DMS79 treated with DMSO at 0.1 percent for 48 hours (cell line): ENCODE results near the gene C9orf43.
"Not testable (repeated sequence)": the region's sequence is repeated elsewhere in the genome, so short reads cannot be mapped to it uniquely, and the experiment has no call there.

Experiments
- DNase-seq: peaks from one replicate; lab custom pipeline; 2025; lab: John Stamatoyannopoulos, UW

Gene C9orf43

DNA sequence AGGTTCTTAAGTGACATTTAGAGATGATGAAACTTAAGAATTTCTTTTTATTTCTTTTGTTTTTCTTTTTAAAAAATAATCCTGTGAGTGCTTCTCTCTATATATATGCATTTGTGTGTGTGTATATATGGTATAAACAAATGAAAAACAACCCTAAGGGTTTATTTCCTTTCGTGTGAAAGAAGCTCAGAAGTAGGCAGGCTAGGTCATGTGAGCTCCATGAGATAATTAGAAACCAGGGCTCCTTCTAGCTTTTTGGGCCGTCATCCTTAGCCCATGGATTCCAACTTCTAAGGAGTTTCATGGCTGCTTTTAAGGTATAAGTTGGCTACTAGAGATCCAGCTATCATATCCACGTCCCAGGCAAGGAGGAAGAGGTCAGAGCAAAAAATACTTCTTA lies 11.2 kb downstream of the C9orf43 start:
- DNase-seq = no peak

- DNase-seq = no peak
Measured at GRCh38 chr9:113425072-113425471, 14.5 kb downstream of the C9orf43 start.

- no peak for DNase-seq
Measured at GRCh38 chr9:113426701-113427100, 16.2 kb downstream of the C9orf43 start.

GRCh38 chr9:113427629-113428028 lies 17.1 kb downstream of the C9orf43 start:
- DNase-seq = no peak

GRCh38 chr9:113428062-113428615 lies 17.6 kb downstream of the C9orf43 start:
- no peak for DNase-seq

DNA sequence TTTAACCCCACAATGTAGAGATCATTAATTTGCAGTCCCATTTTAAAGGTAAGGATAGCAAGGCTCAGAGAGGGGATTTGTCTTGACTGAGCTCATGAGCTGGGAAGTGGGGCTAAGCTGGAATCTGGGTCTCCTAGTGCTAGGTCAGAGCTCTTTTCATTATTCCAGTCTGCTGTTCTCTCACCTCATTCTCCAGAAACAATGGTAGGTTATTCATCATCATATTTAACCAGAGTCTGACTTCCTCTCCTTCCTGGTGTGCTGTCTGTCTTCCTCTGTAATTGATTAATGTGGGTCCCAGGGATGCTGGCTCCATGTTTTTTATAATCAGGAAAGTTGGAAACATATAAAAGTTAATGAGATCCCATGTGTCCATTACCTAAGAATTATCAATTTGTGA lies 20.6 kb downstream of the C9orf43 start:
- DNase-seq = no peak

DNA sequence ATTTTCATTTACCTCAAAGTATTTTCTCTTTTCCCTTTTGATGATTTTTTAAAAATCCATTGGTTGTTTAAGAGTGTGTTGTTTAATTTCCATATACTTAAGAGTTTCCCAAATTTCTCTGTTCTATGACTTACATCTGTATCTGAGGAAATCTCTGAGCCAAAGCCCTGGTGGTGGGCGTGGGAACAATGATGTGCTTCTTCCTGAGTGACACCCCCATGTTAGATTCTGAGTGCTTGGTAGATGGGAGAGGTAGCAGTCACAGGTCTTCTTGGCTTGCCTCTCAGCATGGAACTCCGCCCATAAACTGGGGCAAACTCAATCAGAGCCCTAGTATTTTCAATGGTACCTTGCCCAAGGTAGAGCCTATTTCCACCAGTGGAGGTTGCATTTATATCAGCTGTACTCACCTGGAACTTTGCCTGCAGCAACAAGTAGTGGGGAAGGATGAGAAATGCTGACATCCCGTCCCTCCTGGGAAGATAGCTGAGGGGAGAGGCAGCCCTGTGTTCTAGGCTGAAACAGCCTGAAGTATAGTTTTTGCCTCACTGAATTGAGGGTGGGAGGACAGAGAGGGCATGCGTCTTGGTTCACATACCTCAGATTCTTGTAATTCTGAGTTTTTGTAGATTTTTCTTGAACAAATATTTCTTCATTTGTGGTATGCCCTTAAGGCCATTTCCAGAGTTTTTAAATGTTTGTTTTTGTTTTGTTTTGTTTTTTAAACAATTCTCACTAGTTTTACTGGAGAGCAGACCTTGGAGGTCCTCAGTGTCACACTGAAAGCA lies 26.4 kb downstream of the C9orf43 start:
- no peak for DNase-seq

- not testable (repeated sequence) for DNase-seq
Measured at GRCh38 chr9:113437716-113438115, 27.2 kb downstream of the C9orf43 start.

- no peak for DNase-seq
Measured at GRCh38 chr9:113444736-113445135, 34.2 kb downstream of the C9orf43 start.

DNA sequence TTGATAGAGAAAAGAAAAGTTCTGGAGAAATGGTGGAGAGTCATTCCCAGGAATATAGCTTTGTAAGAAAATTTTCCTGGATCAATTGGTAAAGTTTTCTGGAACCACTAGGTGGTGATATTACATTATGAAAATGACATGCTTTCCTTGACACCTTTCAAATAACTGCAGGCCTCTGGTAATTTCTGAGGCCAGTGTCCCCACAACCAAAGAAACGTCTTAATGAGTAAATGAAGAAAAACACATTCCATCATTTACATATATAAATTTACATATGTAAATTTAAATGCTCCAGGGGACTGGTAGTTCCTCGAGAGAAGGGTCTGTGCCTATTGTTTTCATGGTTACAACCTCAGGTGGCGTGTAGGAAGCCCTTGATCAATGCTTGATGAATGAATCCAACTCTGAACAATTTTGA lies 35.8 kb downstream of the C9orf43 start:
- peak; percentile 63 for DNase-seq

DNA sequence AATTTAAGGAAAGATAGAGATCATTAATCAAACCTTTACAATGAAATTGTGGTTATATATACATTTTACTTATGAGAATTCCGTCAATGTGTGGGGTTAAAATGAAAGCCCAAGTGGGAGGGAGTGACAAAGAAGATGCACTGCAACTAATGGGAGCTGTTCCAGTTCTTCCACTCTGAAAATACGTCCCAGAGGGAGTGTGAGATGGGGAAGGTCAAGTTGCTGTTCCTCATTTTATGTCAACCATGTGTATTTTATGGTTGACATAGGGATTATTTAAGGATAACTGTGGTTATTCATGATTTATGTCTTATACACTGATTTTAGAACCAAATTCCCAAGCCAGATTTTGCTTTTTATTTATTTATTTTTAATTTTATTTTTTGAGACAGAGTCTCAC lies 38.8 kb downstream of the C9orf43 start:
- no peak for DNase-seq

DNA sequence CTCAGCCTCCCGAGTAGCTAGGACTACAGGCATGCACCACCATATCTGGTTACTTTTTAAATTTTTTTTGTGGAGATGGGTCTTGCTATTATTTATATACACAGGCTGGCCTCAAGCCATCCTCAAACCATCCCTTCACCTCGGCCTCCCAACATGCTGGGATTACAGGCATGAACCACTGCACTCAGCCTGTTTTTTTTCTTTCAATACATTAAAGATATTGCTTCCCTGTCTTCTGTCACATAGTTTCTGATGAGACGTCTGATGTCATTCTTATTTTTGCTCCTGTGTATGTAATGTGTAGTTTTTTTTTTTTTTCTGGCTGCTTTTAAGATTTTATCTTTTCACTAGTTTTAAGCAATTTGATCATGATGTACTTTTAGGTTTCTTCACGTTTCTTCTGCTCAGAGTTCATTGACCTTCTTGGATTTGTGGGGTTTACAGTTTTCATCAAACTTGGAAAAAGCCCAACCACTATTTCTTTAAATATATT lies 41.6 kb downstream of the C9orf43 start:
- DNase-seq = no peak

DNA sequence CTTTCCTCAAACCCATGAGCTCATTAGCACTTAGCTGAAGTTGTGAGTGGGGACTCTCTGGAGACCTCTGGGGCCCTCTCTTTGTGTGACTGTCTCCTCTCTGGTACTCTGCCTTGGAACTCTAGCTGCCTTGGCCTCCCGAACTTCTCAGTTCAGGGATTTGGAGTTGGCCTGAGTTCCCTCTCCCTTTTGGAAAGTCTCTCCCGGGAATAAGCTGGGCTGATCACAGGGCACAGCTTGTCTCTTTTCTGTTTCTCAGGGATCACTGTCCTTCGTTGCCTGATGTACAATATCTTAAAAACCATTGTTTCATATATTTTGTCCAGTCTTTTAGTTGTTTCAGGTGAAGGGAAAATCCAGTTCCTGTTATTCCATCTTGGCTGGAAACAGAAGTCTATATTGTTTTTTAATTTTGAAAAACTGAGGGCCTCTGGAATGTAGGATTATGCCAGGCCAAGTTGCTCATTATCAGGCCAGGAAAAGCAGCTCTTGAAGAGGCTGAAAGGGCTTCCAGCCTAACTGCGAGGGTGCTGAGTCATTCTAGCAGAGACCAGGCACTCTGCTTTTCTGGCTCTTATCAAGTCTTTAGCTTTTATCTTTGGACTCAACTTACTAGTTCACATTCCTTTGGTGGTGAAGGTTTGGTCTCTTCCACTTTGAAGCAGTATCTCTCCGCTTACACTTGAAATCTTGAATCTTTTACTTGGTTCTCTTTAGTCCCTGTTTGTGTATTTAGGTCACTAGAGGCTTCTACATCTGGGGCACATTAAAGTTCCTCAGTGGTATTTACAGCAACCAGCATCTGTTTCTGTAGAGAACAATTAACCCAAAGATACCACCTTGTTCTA lies 44.6 kb downstream of the C9orf43 start:
- DNase-seq = peak; percentile 34

DNA sequence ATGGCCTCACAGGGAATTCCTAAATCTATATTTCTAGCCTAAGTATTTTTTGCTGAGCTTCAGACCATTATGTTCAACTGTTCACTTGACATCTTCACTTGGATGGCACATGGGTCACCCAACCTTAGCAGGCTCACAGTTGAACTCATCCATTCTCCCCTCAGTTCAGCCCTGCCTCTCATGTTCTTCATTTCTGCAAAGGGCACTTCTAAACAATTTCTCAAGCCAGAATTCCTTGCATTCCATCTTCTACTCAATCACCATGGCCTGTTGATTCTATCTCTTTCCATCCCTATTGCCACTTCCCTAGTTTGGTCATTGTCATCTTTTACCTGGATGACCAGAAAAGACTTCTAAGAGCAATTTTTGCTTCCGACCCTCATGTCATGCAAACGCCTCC lies 45.7 kb downstream of the C9orf43 start:
- no peak for DNase-seq

DNA sequence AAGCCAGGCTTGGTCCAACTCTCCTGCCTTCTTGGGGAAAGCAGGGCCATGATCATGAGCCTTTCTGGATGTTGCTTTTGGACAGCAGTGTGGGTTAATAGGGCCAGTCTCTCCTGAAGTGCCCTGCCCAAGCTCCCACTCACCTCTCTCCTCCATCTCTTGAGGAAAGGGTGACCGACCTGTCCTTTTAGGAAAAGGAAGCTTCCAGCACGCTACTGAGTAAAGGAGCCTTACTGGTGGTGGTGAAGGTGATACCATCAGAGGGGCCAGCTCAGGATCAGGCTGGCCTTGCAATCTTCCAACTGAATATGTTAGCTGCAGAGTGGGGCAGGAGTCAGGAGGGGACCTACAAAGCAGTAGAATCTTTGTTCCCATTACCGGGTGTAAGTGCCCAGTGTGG lies 50.7 kb downstream of the C9orf43 start:
- DNase-seq = no peak

GRCh38 chr9:113461943-113462342 lies 51.4 kb downstream of the C9orf43 start:
- DNase-seq = no peak

DNA sequence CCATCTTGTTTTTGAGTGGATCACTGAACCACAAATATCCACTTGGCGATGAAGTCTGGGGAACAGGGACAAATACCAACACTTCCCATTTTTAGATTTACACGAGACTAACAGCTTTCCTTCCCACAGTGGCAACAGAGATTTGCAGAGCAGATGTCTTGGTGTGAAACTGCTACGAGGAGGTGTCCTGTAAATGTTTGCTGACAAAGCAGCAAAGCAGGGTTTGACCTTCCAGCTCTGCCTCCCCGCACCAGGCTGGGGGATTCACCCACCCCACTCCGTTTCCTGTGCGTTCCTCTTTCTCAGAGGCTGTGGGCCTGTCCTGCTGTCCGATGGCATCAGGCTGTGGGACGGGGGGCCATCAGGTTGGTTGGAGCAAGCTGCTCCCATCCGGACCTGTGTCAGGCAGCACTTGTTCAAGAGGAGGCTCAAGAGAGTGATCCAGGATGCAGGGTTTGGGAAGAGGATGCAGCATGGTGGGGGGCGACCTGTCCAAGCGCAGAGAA lies 52.3 kb downstream of the C9orf43 start:
- DNase-seq = peak; percentile 38

- DNase-seq = peak; percentile 83
Measured at GRCh38 chr9:113463418-113464285, 53.1 kb downstream of the C9orf43 start, which contains the start of gene RGS3. RGS3 (plus strand) TSS chr9:113463727; CDS start chr9:113463803, 76 bp downstream.

DNA sequence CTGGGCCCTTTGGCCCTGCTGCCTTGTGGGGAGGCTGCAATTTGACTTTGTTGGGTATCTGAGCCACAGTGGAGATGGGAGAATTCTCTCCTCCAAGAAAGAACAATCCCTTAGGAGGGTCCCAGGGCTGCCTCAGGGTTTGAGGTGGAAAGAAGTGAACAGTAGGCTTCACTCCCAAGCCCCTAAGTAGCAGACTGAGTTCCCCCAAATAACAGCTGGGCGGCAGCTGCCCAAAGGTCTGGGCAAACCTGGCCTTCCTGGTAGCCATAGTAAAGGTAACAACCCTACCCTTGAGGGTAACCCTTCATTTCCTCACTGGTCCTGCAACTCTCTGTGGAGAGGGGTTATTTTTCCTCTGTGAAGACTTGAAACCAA lies 53.7 kb downstream of the C9orf43 start:
- no peak for DNase-seq

GRCh38 chr9:113465599-113466140 lies 55.1 kb downstream of the C9orf43 start:
- DNase-seq = peak; percentile 83

DNA sequence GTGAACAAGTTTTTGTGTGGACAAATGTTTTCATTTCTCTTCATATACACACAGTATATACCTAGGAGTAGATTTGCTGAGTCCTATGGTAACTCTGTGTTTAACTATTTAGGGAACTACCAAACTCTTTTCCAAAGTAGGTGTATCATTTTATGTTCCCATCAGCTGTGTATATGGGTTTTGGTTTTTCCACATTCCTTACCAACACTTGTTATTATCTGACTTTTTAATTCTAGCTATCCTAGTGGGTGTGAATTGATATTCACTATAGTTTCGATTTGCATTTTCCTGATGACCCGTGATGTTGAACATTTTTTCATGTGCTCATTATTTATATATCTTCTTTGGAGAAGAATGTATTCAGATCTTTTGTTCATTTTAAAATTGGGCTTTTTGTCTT lies 56.6 kb downstream of the C9orf43 start:
- no peak for DNase-seq
